Stimulated activated effector memory CD8-positive, alpha-beta T cell treated with anti-CD3 and anti-CD28 coated beads, Interleukin-12 subunit alpha, Interleukin-12 subunit beta, amount 100 ng/mL, for 72 hours (primary cell): ENCODE results near the gene SRP54.
"Not testable (repeated sequence)": the region's sequence is repeated elsewhere in the genome, so short reads cannot be mapped to it uniquely, and the experiment has no call there.

ENCODE experiments used
- ATAC-seq: fragments of 150-1000 bp; cut with Tn5 transposase; 2 replicates; pipeline ENCODE4 v1.10.0; 2021
- DNase-seq, 2 donors: peaks; one replicate each; pipeline ENCODE4 v3.0.0; 2021 to 2022; ENCODE audit warnings: low spot score in 2 of 2
- H3K27ac Mint-ChIP-seq: one replicate; pipeline ENCODE4 v1.8.0; 2022; ENCODE audit warnings: mild to moderate bottlenecking, mixed read lengths
- H3K36me3 Mint-ChIP-seq: one replicate; pipeline ENCODE4 v1.8.0; 2022; ENCODE audit warnings: mild to moderate bottlenecking, mixed read lengths
- H3K4me1 Mint-ChIP-seq: one replicate; pipeline ENCODE4 v1.8.0; 2022; ENCODE audit warnings: mixed read lengths
- H3K4me3 Mint-ChIP-seq: one replicate; pipeline ENCODE4 v1.8.0; 2022; ENCODE audit warnings: mild to moderate bottlenecking, mixed read lengths
- H3K9me3 Mint-ChIP-seq: one replicate; pipeline ENCODE4 v1.8.0; 2022; ENCODE audit warnings: mixed read lengths

SRP54 gene

GRCh38 chr14:34982421-34983147, at the start of gene SRP54:
SRP54 (plus strand) TSS chr14:34982992; CDS start chr14:34996710, 13,718 bp downstream.
- Mint-ChIP-seq H3K9me3 (no peaks in the 10 kb centered on the region), H3K36me3 (peaks cover 35% of the 10 kb centered on the region), H3K4me1 (peaks cover 8% of the 10 kb centered on the region), H3K4me3 (no peak within 1 kb of the TSS), H3K27ac (no peak within 1 kb of the TSS)
- DNase-seq (peak; percentile 97 to 100), ATAC-seq (peak; percentile 92)

GRCh38 chr14:34933301-34933700, 49.5 kb upstream of the SRP54 start:
- Mint-ChIP-seq H3K36me3 (no peaks in the 10 kb centered on the region), H3K4me3 (no peak overlapping the region), H3K9me3 (no peaks in the 10 kb centered on the region), H3K4me1 (peaks cover 25% of the 10 kb centered on the region), H3K27ac (no peak overlapping the region)
- DNase-seq (no peak), ATAC-seq (no peak)

- H3K4me1 Mint-ChIP-seq = peaks cover 17% of the 10 kb centered on the region
These were observed 47.3 kb upstream of the SRP54 start for GRCh38 chr14:34935488-34935887.

GRCh38 chr14:34937442-34937841, 45.4 kb upstream of the SRP54 start:
- Mint-ChIP-seq H3K27ac (no peak overlapping the region), H3K9me3 (no peaks in the 10 kb centered on the region), H3K36me3 (no peaks in the 10 kb centered on the region), H3K4me3 (no peak overlapping the region), H3K4me1 (peaks cover 6% of the 10 kb centered on the region)
- no peak for DNase-seq
- no peak for ATAC-seq

More at GRCh38 chr14:34935488-34935887, 47.3 kb upstream of the SRP54 start:
- Mint-ChIP-seq H3K4me3 (no peak overlapping the region), H3K27ac (peak overlapping the region; percentile 63), H3K36me3 (no peaks in the 10 kb centered on the region), H3K9me3 (no peaks in the 10 kb centered on the region)
- no peak for DNase-seq
- ATAC-seq = no peak

- H3K27ac Mint-ChIP-seq = no peak overlapping the region
- peaks cover 6% of the 10 kb centered on the region for H3K4me1 Mint-ChIP-seq
These were observed 44.9 kb upstream of the SRP54 start for GRCh38 chr14:34937876-34938275.

GRCh38 chr14:34943506-34943905, 39.3 kb upstream of the SRP54 start:
- Mint-ChIP-seq H3K9me3 (peaks cover 7% of the 10 kb centered on the region), H3K27ac (no peak overlapping the region), H3K4me3 (no peak overlapping the region), H3K36me3 (peaks cover 6% of the 10 kb centered on the region), H3K4me1 (no peaks in the 10 kb centered on the region)
- no peak for DNase-seq
- ATAC-seq = no peak

More at GRCh38 chr14:34937876-34938275, 44.9 kb upstream of the SRP54 start:
- Mint-ChIP-seq H3K36me3 (no peaks in the 10 kb centered on the region), H3K9me3 (no peaks in the 10 kb centered on the region), H3K4me3 (no peak overlapping the region)
- DNase-seq = no peak
- ATAC-seq = no peak

GRCh38 chr14:34944744-34945143, 38.0 kb upstream of the SRP54 start:
- Mint-ChIP-seq H3K4me1 (no peaks in the 10 kb centered on the region), H3K27ac (no peak overlapping the region), H3K4me3 (no peak overlapping the region), H3K9me3 (peaks cover 7% of the 10 kb centered on the region), H3K36me3 (peaks cover 6% of the 10 kb centered on the region)
- no peak for DNase-seq
- no peak for ATAC-seq

- H3K27ac Mint-ChIP-seq = no peak overlapping the region
- DNase-seq (no peak), ATAC-seq (no peak)
- no peaks in the 10 kb centered on the region for H3K4me1 Mint-ChIP-seq
- H3K36me3 Mint-ChIP-seq = peaks cover 6% of the 10 kb centered on the region
- H3K4me3 Mint-ChIP-seq = no peak overlapping the region
- H3K9me3 Mint-ChIP-seq = peaks cover 7% of the 10 kb centered on the region
These were observed 36.1 kb upstream of the SRP54 start for GRCh38 chr14:34946699-34947098.

GRCh38 chr14:34951286-34951685, 31.5 kb upstream of the SRP54 start:
- H3K27ac Mint-ChIP-seq = no peak overlapping the region
- no peak overlapping the region for H3K4me3 Mint-ChIP-seq
- ATAC-seq (no peak), DNase-seq (no peak)
- no peaks in the 10 kb centered on the region for H3K9me3 Mint-ChIP-seq
- no peaks in the 10 kb centered on the region for H3K4me1 Mint-ChIP-seq
- peaks cover 44% of the 10 kb centered on the region for H3K36me3 Mint-ChIP-seq

GRCh38 chr14:34956931-34957330, 25.9 kb upstream of the SRP54 start:
- ATAC-seq = no peak

GRCh38 chr14:34957771-34958286, 25.0 kb upstream of the SRP54 start:
- no peak for ATAC-seq
- Mint-ChIP-seq H3K9me3 (no peaks in the 10 kb centered on the region), H3K27ac (no peak overlapping the region), H3K4me1 (no peaks in the 10 kb centered on the region), H3K4me3 (no peak overlapping the region), H3K36me3 (peaks cover 89% of the 10 kb centered on the region)
- no peak for DNase-seq

More at GRCh38 chr14:34956931-34957330, 25.9 kb upstream of the SRP54 start:
- Mint-ChIP-seq H3K9me3 (no peaks in the 10 kb centered on the region), H3K4me3 (no peak overlapping the region), H3K36me3 (peaks cover 89% of the 10 kb centered on the region), H3K27ac (peak overlapping the region; percentile 40), H3K4me1 (no peaks in the 10 kb centered on the region)
- DNase-seq = no peak

- ATAC-seq, DNase-seq, H3K9me3 Mint-ChIP-seq, H3K27ac Mint-ChIP-seq, H3K4me3 Mint-ChIP-seq, H3K4me1 Mint-ChIP-seq: not testable (repeated sequence)
- peaks cover 81% of the 10 kb centered on the region for H3K36me3 Mint-ChIP-seq
These were observed 20.7 kb upstream of the SRP54 start for GRCh38 chr14:34962106-34962505.

GRCh38 chr14:34964977-34965764, 17.6 kb upstream of the SRP54 start:
- no peak for ATAC-seq
- Mint-ChIP-seq H3K4me1 (no peaks in the 10 kb centered on the region), H3K4me3 (no peak overlapping the region), H3K27ac (peak overlapping the region; percentile 32), H3K36me3 (peaks cover 77% of the 10 kb centered on the region), H3K9me3 (no peaks in the 10 kb centered on the region)
- DNase-seq = no peak

GRCh38 chr14:34965912-34966311, 16.9 kb upstream of the SRP54 start:
- peaks cover 75% of the 10 kb centered on the region for H3K36me3 Mint-ChIP-seq
- H3K4me1 Mint-ChIP-seq = no peaks in the 10 kb centered on the region
- DNase-seq = no peak
- no peaks in the 10 kb centered on the region for H3K9me3 Mint-ChIP-seq
- H3K4me3 Mint-ChIP-seq = no peak overlapping the region
- ATAC-seq = no peak
- no peak overlapping the region for H3K27ac Mint-ChIP-seq

GRCh38 chr14:34966413-34966812, 16.4 kb upstream of the SRP54 start:
- no peak overlapping the region for H3K4me3 Mint-ChIP-seq
- no peaks in the 10 kb centered on the region for H3K9me3 Mint-ChIP-seq

More at GRCh38 chr14:34966413-34966812, 16.4 kb upstream of the SRP54 start:
- DNase-seq = no peak
- Mint-ChIP-seq H3K36me3 (peaks cover 71% of the 10 kb centered on the region), H3K27ac (no peak overlapping the region), H3K4me1 (no peaks in the 10 kb centered on the region)
- ATAC-seq = peak; percentile 94
